WERI-Rb-1 (cell line): ENCODE results near the gene CHST8.

ENCODE experiments used
- DNase-seq: peaks from one replicate; pipeline ENCODE4 v3.0.0-alpha.2; 2020
- H3K27ac ChIP-seq: fragments of 250-450 bp; sonication (Bioruptor Pico); 2 replicates; pipeline ENCODE4 v1.5.1; 2020; ENCODE audit warnings: mild to moderate bottlenecking, moderate library complexity
- H3K27me3 ChIP-seq: fragments of 250-450 bp; sonication (Bioruptor Pico); 2 replicates; pipeline ENCODE4 v1.5.1; 2021; ENCODE audit warnings: mild to moderate bottlenecking, low read depth, moderate library complexity; ENCODE audit not compliant: insufficient read depth, severe bottlenecking
- H3K36me3 ChIP-seq: fragments of 250-450 bp; sonication (Bioruptor Pico); 2 replicates; pipeline ENCODE4 v1.5.1; 2020; ENCODE audit warnings: mild to moderate bottlenecking, moderate library complexity
- H3K4me3 ChIP-seq: 2 replicates; pipeline ENCODE4 v1.5.1; 2011; ENCODE audit warnings: low read depth, mild to moderate bottlenecking, control low read depth, low read length
- H3K9me3 ChIP-seq: fragments of 250-450 bp; sonication (Bioruptor Pico); 2 replicates; pipeline ENCODE4 v1.5.1; 2021; ENCODE audit warnings: mild to moderate bottlenecking, moderate library complexity; ENCODE audit not compliant: severe bottlenecking
- TF ChIP-seq, protein P1 (sequence below): IDR thresholded peaks from 2 replicates; pipeline ENCODE4 v1.5.1; 2011; ENCODE audit warnings: low read depth, mild to moderate bottlenecking, control low read depth, inconsistent platforms, low read length

Gene CHST8

DNA sequence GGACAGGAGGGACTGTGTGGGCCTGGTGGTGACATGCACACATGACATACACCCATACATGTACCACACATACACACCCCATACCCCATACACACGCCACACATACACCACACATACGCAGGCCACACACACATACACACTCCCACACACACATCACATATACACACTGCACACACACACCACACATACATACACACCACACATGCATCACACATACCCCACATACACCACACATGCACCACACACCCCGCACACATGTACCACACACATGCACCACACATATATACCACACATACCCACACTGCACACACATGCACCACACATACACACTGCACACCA lies 98.4 kb downstream of the CHST8 start:
- Histone ChIP-seq H3K4me3 (no peak overlapping the region), H3K36me3 (no peaks in the 10 kb centered on the region), H3K9me3 (no peaks in the 10 kb centered on the region), H3K27ac (no peak overlapping the region), H3K27me3 (no peaks in the 10 kb centered on the region)
- TF ChIP-seq, protein P1, sequence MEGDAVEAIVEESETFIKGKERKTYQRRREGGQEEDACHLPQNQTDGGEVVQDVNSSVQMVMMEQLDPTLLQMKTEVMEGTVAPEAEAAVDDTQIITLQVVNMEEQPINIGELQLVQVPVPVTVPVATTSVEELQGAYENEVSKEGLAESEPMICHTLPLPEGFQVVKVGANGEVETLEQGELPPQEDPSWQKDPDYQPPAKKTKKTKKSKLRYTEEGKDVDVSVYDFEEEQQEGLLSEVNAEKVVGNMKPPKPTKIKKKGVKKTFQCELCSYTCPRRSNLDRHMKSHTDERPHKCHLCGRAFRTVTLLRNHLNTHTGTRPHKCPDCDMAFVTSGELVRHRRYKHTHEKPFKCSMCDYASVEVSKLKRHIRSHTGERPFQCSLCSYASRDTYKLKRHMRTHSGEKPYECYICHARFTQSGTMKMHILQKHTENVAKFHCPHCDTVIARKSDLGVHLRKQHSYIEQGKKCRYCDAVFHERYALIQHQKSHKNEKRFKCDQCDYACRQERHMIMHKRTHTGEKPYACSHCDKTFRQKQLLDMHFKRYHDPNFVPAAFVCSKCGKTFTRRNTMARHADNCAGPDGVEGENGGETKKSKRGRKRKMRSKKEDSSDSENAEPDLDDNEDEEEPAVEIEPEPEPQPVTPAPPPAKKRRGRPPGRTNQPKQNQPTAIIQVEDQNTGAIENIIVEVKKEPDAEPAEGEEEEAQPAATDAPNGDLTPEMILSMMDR: no peak
- no peak for DNase-seq

DNA sequence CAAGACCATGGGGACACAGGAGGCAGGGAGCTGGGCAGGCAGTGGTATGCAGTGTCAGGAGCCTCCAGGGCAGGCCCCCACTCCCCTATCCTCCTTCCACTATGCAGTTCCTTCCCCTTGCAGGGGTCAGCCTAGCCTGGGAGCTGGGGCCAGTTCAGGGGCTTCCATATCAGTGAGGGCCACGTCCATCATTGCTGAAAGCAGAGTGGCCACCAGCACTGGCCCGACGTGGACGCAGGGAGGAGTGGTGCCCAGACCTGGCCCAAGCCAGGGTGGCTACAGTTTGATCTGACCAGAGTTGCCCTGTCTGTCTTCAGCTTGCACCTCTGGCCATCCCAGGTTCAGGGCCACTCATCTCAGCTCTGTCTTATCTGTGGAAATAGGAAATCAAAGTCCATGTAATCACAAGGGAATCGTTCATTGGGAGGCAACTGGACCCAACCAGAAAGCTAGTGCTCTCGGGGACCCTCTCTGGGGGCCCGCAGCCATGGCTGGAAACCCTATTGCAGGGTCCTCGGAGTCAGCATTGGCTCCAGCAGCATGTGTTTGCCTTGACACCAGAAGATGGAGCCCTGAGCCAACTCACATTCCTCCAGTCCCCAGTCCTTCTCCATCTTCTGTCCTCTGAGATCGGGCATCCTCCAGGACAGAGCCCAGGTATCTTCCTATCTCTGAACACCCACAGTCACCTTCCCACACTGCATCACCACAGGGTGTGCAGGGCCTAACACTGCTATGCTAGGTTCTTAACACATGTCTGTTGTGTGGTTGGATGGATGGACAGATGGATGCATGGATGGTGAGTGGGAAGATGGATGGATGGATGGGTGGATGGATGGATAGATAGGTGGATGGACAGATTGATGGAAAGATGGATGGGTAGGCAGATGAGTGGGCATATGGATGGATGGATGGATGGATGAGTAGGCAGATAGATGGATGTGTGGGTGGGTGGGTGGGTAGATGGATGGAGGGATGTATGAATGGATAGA lies 99.2 kb downstream of the CHST8 start:
- no peaks in the 10 kb centered on the region for H3K9me3 ChIP-seq
- no peaks in the 10 kb centered on the region for H3K27me3 ChIP-seq
- no peak for DNase-seq
- TF ChIP-seq, protein P1: 0 out of 2 replicates have a peak, but pooled peaks have one; percentile 35
- no peaks in the 10 kb centered on the region for H3K36me3 ChIP-seq
- H3K4me3 ChIP-seq: no peak overlapping the region
- H3K27ac ChIP-seq: no peak overlapping the region

DNA sequence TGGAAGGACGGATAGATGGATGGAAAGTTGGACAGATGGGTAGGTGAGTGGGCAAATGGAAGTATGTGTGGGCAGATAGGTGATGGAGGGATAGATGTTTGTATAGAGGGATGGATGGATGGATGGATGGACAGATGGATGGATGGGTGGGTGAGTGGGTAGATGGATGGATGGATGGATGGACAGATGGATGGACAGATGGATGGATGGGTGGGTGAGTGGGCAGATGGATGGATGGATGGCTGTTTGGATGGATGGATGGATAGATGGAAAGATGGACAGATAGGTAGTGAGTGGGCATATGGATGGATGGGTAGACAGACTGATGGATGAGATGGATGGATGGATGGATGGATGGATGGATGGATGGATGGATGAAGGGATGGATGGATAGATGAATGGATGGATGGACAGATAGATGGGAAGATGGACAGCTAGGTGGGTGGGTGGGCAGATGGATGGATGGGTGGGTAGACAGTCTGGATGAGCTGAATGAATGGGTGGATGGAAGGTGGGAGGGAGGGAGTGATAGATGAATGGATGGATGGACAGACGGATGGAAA lies 100.1 kb downstream of the CHST8 start:
- Histone ChIP-seq H3K27me3 (no peaks in the 10 kb centered on the region), H3K9me3 (no peaks in the 10 kb centered on the region), H3K4me3 (no peak overlapping the region), H3K27ac (no peak overlapping the region), H3K36me3 (no peaks in the 10 kb centered on the region)
- no peak for DNase-seq
- TF ChIP-seq, protein P1: no peak

DNA sequence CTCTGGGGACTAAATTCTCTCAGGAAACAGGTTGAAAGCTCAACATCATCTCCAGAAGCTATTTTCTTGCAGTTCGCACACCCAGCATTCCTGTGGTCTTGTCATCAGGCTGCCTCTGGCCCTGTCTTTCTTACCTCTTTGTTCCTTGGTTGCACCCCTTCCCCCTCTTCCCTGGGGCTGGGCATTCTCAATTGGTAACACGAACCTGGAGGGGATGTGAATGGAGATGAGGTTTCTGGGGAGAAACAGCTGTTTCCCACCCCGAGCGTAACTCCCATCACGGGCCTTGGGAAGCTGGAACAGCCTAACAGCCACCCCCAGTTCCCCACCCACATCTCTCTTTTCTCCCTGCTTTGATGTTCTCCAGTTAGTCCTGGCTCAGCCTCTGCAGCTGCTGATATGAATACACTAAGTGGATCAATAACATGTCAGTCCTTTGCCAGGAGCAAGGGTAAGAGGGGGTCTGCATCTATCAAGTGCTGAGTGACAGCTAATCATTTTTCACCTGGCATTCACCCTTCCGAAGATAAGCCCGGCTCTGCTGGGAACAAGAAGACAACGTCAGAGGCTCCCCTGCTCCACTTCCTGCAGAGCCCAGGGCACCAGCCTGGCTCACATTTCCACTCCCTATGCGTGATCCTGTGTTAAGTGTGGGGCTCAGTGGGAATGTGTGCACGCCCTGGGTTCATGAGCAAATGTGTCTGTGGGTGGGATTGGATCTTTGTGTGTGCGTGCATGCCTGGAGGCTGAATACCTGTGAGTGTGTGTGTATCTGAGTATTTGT lies 100.9 kb downstream of the CHST8 start:
- Histone ChIP-seq H3K27me3 (no peaks in the 10 kb centered on the region), H3K4me3 (no peak overlapping the region), H3K27ac (no peak overlapping the region), H3K36me3 (no peaks in the 10 kb centered on the region), H3K9me3 (no peaks in the 10 kb centered on the region)
- DNase-seq: no peak
- TF ChIP-seq, protein P1: no peak

DNA sequence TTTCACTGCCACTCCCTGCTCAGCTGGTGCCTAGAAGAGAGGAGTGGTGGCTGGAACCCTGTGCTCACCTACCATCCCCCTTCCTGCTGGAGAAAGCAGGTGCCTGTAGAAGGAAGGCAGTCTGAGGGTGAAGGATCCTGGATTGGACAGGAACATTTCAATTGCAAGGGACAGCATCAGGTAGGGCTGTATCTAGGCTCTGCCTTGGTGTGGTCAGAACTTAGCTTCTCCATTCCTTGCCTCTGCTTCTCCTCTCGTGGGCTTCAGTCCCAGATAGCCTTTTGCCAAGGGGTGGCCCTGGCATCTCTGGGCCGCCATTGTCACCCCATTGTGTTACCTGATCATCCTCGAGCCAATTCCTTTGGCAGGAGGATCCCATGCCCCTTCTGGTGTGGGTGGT lies 101.8 kb downstream of the CHST8 start:
- no peak for DNase-seq
- H3K9me3 ChIP-seq: no peaks in the 10 kb centered on the region
- no peak overlapping the region for H3K4me3 ChIP-seq
- no peaks in the 10 kb centered on the region for H3K36me3 ChIP-seq
- TF ChIP-seq, protein P1: no peak
- H3K27ac ChIP-seq: no peak overlapping the region
- H3K27me3 ChIP-seq: no peaks in the 10 kb centered on the region
